HG03575 (cell line): Measurements from ENCODE around the gene MIEN1.
"Not testable (repeated sequence)": the region's sequence is repeated elsewhere in the genome, so short reads cannot be mapped to it uniquely, and the experiment has no call there.

Experiments
- ATAC-seq: cut with Tn5 transposase; IDR thresholded peaks from one replicate; pipeline ENCODE4 v1.9.1; 2021; ENCODE audit not compliant: unreplicated experiment, insufficient number of reproducible peaks, low FRiP score; ENCODE audit errors: extremely low read depth

MIEN1 gene

GRCh38 chr17:39722965-39723848 is 7.1 kb downstream of the MIEN1 start:
- ATAC-seq, result no peak

- no peak for ATAC-seq
Measured at GRCh38 chr17:39722104-39722503, 8.2 kb downstream of the MIEN1 start.

GRCh38 chr17:39719563-39720355 is 10.6 kb downstream of the MIEN1 start:
- ATAC-seq, result no peak

- ATAC-seq, result no peak
Measured at GRCh38 chr17:39717660-39718059, 12.7 kb downstream of the MIEN1 start.

GRCh38 chr17:39716879-39717536 is 13.3 kb downstream of the MIEN1 start:
- no peak for ATAC-seq

- no peak for ATAC-seq
Measured at GRCh38 chr17:39716073-39716818, 14.1 kb downstream of the MIEN1 start.

GRCh38 chr17:39715375-39716072 is 14.8 kb downstream of the MIEN1 start:
- ATAC-seq, result no peak

GRCh38 chr17:39714234-39714633 is 16.1 kb downstream of the MIEN1 start:
- no peak for ATAC-seq

GRCh38 chr17:39711851-39712250 is 18.5 kb downstream of the MIEN1 start:
- no peak for ATAC-seq

GRCh38 chr17:39711071-39711470 is 19.3 kb downstream of the MIEN1 start:
- not testable (repeated sequence) for ATAC-seq

GRCh38 chr17:39709998-39710964 is 20.1 kb downstream of the MIEN1 start:
- no peak for ATAC-seq

- ATAC-seq, result no peak
Measured at GRCh38 chr17:39709319-39709997, 20.9 kb downstream of the MIEN1 start.

- ATAC-seq, result no peak
Measured at GRCh38 chr17:39706921-39707337, 23.4 kb downstream of the MIEN1 start.

GRCh38 chr17:39706383-39706782 is 23.9 kb downstream of the MIEN1 start:
- no peak for ATAC-seq

- ATAC-seq, result no peak
Measured at GRCh38 chr17:39705786-39706348, 24.5 kb downstream of the MIEN1 start.

GRCh38 chr17:39704821-39705551 is 25.3 kb downstream of the MIEN1 start:
- ATAC-seq, result no peak
